GM23338 (cell line): Measurements from ENCODE around the gene ZGPAT. TPM values are rescaled to one million over a fixed set of nuclear protein-coding genes. Genes with fewer than 3 reads are reported as not detected.

Experiments used
- ATAC-seq: fragments of 200-7000 bp; cut with Tn5 transposase; 3 replicates; pipeline ENCODE4 v1.9.1; 2020
- DNase-seq: peaks from one replicate; pipeline ENCODE4 v3.0.0-alpha.2; 2015; ENCODE audit warnings: low spot score
- H2AFZ ChIP-seq: fragments of 200-600 bp; sonication (generic); 2 replicates; pipeline ENCODE4 v1.8.0; 2016; ENCODE audit warnings: antibody characterized with exemption, mild to moderate bottlenecking, moderate library complexity
- H3F3A ChIP-seq: fragments of 200-600 bp; sonication (generic); replicated peaks from 2 replicates; pipeline ENCODE4 v1.8.0; 2017; ENCODE audit warnings: antibody characterized with exemption, mixed run types, low read depth
- H3K27ac ChIP-seq: fragments of 200-600 bp; sonication (generic); 2 replicates; pipeline ENCODE4 v1.6.1; 2016; ENCODE audit warnings: low read depth
- H3K27me3 ChIP-seq: fragments of 200-600 bp; sonication (generic); 2 replicates; pipeline ENCODE4 v1.8.0; 2016; ENCODE audit warnings: mild to moderate bottlenecking, mixed run types, moderate library complexity; ENCODE audit not compliant: insufficient read depth
- H3K36me3 ChIP-seq: fragments of 200-600 bp; sonication (generic); 2 replicates; pipeline ENCODE4 v1.8.0; 2016; ENCODE audit warnings: mild to moderate bottlenecking; ENCODE audit not compliant: insufficient read depth
- H3K4me1 ChIP-seq: fragments of 200-600 bp; sonication (generic); 2 replicates; pipeline ENCODE4 v1.8.0; 2016; ENCODE audit warnings: mild to moderate bottlenecking, moderate library complexity; ENCODE audit not compliant: insufficient read depth
- H3K4me2 ChIP-seq: fragments of 200-600 bp; sonication (generic); 2 replicates; pipeline ENCODE4 v1.7.1; 2017; ENCODE audit warnings: mixed run types
- H3K4me3 ChIP-seq: fragments of 200-600 bp; sonication (generic); 2 replicates; pipeline ENCODE4 v1.6.1; 2016; ENCODE audit warnings: mixed run types
- H3K79me2 ChIP-seq: fragments of 200-600 bp; sonication (generic); replicated peaks from 2 replicates; pipeline ENCODE4 v1.8.0; 2017; ENCODE audit warnings: mild to moderate bottlenecking; ENCODE audit not compliant: insufficient read depth
- H3K9me2 ChIP-seq: fragments of 200-600 bp; sonication (generic); 2 replicates; pipeline ENCODE4 v1.8.0; 2017; ENCODE audit not compliant: insufficient read depth
- H4K20me1 ChIP-seq: fragments of 200-600 bp; sonication (generic); replicated peaks from 2 replicates; pipeline ENCODE4 v1.8.0; 2017; ENCODE audit warnings: mild to moderate bottlenecking; ENCODE audit not compliant: insufficient read depth
- H3K27ac Mint-ChIP-seq: 2 replicates; pipeline ENCODE4 v1.8.0; 2020; ENCODE audit warnings: inconsistent platforms, mild to moderate bottlenecking, moderate library complexity, mixed read lengths
- H3K27me3 Mint-ChIP-seq: 3 replicates; pipeline ENCODE4 v1.8.0; 2022; ENCODE audit warnings: low read depth, mild to moderate bottlenecking, moderate library complexity, mixed read lengths, inconsistent platforms; ENCODE audit not compliant: insufficient read depth, poor library complexity
- H3K36me3 Mint-ChIP-seq: 3 replicates; pipeline ENCODE4 v1.8.0; 2021; ENCODE audit warnings: low read depth, mild to moderate bottlenecking, inconsistent platforms, moderate library complexity, mixed read lengths
- H3K4me1 Mint-ChIP-seq: 3 replicates; pipeline ENCODE4 v1.8.0; 2020; ENCODE audit warnings: mild to moderate bottlenecking, inconsistent platforms, mixed read lengths
- H3K4me3 Mint-ChIP-seq: 3 replicates; pipeline ENCODE4 v1.8.0; 2021; ENCODE audit warnings: moderate library complexity, mild to moderate bottlenecking, inconsistent platforms, mixed read lengths
- H3K9me3 Mint-ChIP-seq: 3 replicates; pipeline ENCODE4 v1.8.0; 2020; ENCODE audit warnings: moderate library complexity, mild to moderate bottlenecking, inconsistent platforms, mixed read lengths
- CREB1 ChIP-seq: fragments of 250-450 bp; sonication (Bioruptor Pico); IDR thresholded peaks from 2 replicates; pipeline ENCODE4 v1.5.0; 2020; ENCODE audit warnings: low read depth, mild to moderate bottlenecking, moderate library complexity
- CTCF ChIP-seq, 2 experiments: fragments of 200-600 bp in 1 of 2; sonication (generic) in 1 of 2; conservative IDR thresholded peaks; 2 replicates each; pipeline versions ENCODE4 v1.5.1 to v1.6.1; 2016 to 2017; ENCODE audit warnings: antibody characterized with exemption in 2 of 2, low read depth in 2 of 2, mild to moderate bottlenecking in 2 of 2, moderate library complexity in 1 of 2
- EZH2phosphoT487 ChIP-seq: fragments of 200-600 bp; sonication (generic); IDR thresholded peaks from one replicate; pipeline ENCODE4 v1.8.1; 2018; ENCODE audit warnings: antibody characterized with exemption; ENCODE audit not compliant: unreplicated experiment
- JUNB ChIP-seq: IDR thresholded peaks from one replicate; pipeline ENCODE4 v1.6.1; 2016; ENCODE audit warnings: antibody characterized with exemption; ENCODE audit not compliant: unreplicated experiment
- NANOG ChIP-seq: IDR thresholded peaks from 2 replicates; pipeline ENCODE4 v1.6.1; 2016; ENCODE audit warnings: antibody characterized with exemption, borderline replicate concordance
- POLR2AphosphoS5 ChIP-seq: IDR thresholded peaks from 2 replicates; pipeline ENCODE4 v1.6.1; 2016; ENCODE audit warnings: antibody characterized with exemption, low read depth
- STAT1 ChIP-seq: IDR thresholded peaks from one replicate; pipeline ENCODE4 v1.6.1; 2016; ENCODE audit warnings: antibody characterized with exemption; ENCODE audit not compliant: unreplicated experiment
- polyA plus RNA-seq: library from polyadenylated mRNA; unstranded; fragments of >200 nt; fragmentation: Nextera tagmentation; extraction: Ambion mirVana; gene quantifications from 2 replicates; pipeline ENCODE4 v1.2.1, GENCODE V29; 2016
- total RNA-seq: library from RNA; depleted of rRNA; stranded (reverse); fragments of >200 nt; shearing (Covaris generic); gene quantifications from 2 replicates; pipeline ENCODE4 v1.2.3, GENCODE V29; 2014
- TF ChIP-seq, protein P1 (sequence below): IDR thresholded peaks from 2 replicates; pipeline ENCODE4 v1.6.1; 2016; ENCODE audit warnings: antibody characterized with exemption
- TF ChIP-seq, protein P2 (sequence below): IDR thresholded peaks from one replicate; pipeline ENCODE4 v1.6.1; 2018; ENCODE audit warnings: antibody characterized with exemption; ENCODE audit not compliant: unreplicated experiment
- TF ChIP-seq, protein P3 (sequence below): fragments of 250-450 bp; sonication (Bioruptor Pico); IDR thresholded peaks from 2 replicates; pipeline ENCODE4 v1.5.0; 2020; ENCODE audit warnings: mild to moderate bottlenecking, moderate library complexity

Gene ZGPAT
- total and polyA plus RNA-seq, 2 experiments from 2014 or later: 25.0 to 39.2 TPM

- Histone ChIP-seq H3K79me2 (no peaks in the 10 kb centered on the region), H3K4me1 (no peaks in the 10 kb centered on the region), H3K4me3 (no peak overlapping the region), H4K20me1 (no peaks in the 10 kb centered on the region), H3K27me3 (no peaks in the 10 kb centered on the region), H3K27ac (no peak overlapping the region), H3K4me2 (no peak overlapping the region), H3K36me3 (no peaks in the 10 kb centered on the region), H3K9me2 (no peaks in the 10 kb centered on the region), H2AFZ (no peak overlapping the region), H3F3A (no peaks in the 10 kb centered on the region)
- H3K36me3 Mint-ChIP-seq: peaks cover 25% of the 10 kb centered on the region
- H3K4me1 Mint-ChIP-seq: no peaks in the 10 kb centered on the region
- TF ChIP-seq JUNB: no peak
- no peak for TF ChIP-seq EZH2phosphoT487
- TF ChIP-seq, protein P1, sequence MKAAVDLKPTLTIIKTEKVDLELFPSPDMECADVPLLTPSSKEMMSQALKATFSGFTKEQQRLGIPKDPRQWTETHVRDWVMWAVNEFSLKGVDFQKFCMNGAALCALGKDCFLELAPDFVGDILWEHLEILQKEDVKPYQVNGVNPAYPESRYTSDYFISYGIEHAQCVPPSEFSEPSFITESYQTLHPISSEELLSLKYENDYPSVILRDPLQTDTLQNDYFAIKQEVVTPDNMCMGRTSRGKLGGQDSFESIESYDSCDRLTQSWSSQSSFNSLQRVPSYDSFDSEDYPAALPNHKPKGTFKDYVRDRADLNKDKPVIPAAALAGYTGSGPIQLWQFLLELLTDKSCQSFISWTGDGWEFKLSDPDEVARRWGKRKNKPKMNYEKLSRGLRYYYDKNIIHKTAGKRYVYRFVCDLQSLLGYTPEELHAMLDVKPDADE: no peak
- TF ChIP-seq, protein P2, sequence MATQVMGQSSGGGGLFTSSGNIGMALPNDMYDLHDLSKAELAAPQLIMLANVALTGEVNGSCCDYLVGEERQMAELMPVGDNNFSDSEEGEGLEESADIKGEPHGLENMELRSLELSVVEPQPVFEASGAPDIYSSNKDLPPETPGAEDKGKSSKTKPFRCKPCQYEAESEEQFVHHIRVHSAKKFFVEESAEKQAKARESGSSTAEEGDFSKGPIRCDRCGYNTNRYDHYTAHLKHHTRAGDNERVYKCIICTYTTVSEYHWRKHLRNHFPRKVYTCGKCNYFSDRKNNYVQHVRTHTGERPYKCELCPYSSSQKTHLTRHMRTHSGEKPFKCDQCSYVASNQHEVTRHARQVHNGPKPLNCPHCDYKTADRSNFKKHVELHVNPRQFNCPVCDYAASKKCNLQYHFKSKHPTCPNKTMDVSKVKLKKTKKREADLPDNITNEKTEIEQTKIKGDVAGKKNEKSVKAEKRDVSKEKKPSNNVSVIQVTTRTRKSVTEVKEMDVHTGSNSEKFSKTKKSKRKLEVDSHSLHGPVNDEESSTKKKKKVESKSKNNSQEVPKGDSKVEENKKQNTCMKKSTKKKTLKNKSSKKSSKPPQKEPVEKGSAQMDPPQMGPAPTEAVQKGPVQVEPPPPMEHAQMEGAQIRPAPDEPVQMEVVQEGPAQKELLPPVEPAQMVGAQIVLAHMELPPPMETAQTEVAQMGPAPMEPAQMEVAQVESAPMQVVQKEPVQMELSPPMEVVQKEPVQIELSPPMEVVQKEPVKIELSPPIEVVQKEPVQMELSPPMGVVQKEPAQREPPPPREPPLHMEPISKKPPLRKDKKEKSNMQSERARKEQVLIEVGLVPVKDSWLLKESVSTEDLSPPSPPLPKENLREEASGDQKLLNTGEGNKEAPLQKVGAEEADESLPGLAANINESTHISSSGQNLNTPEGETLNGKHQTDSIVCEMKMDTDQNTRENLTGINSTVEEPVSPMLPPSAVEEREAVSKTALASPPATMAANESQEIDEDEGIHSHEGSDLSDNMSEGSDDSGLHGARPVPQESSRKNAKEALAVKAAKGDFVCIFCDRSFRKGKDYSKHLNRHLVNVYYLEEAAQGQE: no peak
- TF ChIP-seq POLR2AphosphoS5: no peak
- TF ChIP-seq CTCF (conservative IDR thresholded peaks at IDR 0.05; ENCODE audit: low read depth in 2 of 2): no peak
- TF ChIP-seq CREB1 (CRISPR knock-in tag): no peak
- no peak for TF ChIP-seq STAT1
- TF ChIP-seq, protein P3, sequence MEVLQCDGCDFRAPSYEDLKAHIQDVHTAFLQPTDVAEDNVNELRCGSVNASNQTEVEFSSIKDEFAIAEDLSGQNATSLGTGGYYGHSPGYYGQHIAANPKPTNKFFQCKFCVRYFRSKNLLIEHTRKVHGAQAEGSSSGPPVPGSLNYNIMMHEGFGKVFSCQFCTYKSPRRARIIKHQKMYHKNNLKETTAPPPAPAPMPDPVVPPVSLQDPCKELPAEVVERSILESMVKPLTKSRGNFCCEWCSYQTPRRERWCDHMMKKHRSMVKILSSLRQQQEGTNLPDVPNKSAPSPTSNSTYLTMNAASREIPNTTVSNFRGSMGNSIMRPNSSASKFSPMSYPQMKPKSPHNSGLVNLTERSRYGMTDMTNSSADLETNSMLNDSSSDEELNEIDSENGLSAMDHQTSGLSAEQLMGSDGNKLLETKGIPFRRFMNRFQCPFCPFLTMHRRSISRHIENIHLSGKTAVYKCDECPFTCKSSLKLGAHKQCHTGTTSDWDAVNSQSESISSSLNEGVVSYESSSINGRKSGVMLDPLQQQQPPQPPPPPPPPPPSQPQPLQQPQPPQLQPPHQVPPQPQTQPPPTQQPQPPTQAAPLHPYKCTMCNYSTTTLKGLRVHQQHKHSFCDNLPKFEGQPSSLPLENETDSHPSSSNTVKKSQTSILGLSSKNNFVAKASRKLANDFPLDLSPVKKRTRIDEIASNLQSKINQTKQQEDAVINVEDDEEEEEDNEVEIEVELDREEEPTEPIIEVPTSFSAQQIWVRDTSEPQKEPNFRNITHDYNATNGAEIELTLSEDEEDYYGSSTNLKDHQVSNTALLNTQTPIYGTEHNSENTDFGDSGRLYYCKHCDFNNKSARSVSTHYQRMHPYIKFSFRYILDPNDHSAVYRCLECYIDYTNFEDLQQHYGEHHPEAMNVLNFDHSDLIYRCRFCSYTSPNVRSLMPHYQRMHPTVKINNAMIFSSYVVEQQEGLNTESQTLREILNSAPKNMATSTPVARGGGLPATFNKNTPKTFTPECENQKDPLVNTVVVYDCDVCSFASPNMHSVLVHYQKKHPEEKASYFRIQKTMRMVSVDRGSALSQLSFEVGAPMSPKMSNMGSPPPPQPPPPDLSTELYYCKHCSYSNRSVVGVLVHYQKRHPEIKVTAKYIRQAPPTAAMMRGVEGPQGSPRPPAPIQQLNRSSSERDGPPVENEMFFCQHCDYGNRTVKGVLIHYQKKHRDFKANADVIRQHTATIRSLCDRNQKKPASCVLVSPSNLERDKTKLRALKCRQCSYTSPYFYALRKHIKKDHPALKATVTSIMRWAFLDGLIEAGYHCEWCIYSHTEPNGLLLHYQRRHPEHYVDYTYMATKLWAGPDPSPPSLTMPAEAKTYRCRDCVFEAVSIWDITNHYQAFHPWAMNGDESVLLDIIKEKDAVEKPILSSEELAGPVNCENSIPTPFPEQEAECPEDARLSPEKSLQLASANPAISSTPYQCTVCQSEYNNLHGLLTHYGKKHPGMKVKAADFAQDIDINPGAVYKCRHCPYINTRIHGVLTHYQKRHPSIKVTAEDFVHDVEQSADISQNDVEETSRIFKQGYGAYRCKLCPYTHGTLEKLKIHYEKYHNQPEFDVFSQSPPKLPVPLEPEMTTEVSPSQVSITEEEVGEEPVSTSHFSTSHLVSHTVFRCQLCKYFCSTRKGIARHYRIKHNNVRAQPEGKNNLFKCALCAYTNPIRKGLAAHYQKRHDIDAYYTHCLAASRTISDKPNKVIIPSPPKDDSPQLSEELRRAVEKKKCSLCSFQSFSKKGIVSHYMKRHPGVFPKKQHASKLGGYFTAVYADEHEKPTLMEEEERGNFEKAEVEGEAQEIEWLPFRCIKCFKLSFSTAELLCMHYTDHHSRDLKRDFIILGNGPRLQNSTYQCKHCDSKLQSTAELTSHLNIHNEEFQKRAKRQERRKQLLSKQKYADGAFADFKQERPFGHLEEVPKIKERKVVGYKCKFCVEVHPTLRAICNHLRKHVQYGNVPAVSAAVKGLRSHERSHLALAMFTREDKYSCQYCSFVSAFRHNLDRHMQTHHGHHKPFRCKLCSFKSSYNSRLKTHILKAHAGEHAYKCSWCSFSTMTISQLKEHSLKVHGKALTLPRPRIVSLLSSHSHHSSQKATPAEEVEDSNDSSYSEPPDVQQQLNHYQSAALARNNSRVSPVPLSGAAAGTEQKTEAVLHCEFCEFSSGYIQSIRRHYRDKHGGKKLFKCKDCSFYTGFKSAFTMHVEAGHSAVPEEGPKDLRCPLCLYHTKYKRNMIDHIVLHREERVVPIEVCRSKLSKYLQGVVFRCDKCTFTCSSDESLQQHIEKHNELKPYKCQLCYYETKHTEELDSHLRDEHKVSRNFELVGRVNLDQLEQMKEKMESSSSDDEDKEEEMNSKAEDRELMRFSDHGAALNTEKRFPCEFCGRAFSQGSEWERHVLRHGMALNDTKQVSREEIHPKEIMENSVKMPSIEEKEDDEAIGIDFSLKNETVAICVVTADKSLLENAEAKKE (CRISPR knock-in tag): no peak
- no peak for TF ChIP-seq NANOG
- H3K9me3 Mint-ChIP-seq: no peaks in the 10 kb centered on the region
- peaks cover 7% of the 10 kb centered on the region for H3K27me3 Mint-ChIP-seq
- no peak for DNase-seq
- no peak for ATAC-seq
- H3K27ac Mint-ChIP-seq: no peak overlapping the region
- no peak overlapping the region for H3K4me3 Mint-ChIP-seq
These were observed 32.0 kb upstream of the ZGPAT start for GRCh38 chr20:63675681-63676368.
